Lower leg skin (tissue), 4 donors: ENCODE measurements around the gene NOP9. TPM values are rescaled to one million over a fixed set of nuclear protein-coding genes. Genes with fewer than 3 reads are reported as not detected.
"Not testable (repeated sequence)": the region's sequence is repeated elsewhere in the genome, so short reads cannot be mapped to it uniquely, and the experiment has no call there.

Experiments used
- DNase-seq, 2 donors: peaks; one replicate each; pipeline ENCODE4 v3.0.0-alpha.2; 2019; ENCODE audit warnings: low spot score in 2 of 2
- H3K4me3 ChIP-seq: fragments of 200-600 bp; sonication (generic); 2 replicates; pipeline ENCODE4 v1.5.1; 2017; ENCODE audit warnings: mild to moderate bottlenecking, low read depth; ENCODE audit not compliant: poor library complexity, severe bottlenecking
- CTCF ChIP-seq, 3 donors: fragments of 450-650 bp; IDR thresholded peaks; one replicate each; pipeline ENCODE4 v1.5.1; 2016; ENCODE audit warnings: antibody characterized with exemption in 3 of 3, mild to moderate bottlenecking in 3 of 3, moderate library complexity in 2 of 3
- POLR2A ChIP-seq, 2 donors: fragments of 450-650 bp; IDR thresholded peaks; one replicate each; pipeline ENCODE4 v1.6.1; 2016 to 2017; ENCODE audit warnings: antibody characterized with exemption in 2 of 2, mild to moderate bottlenecking in 1 of 2, moderate library complexity in 1 of 2
- WGBS, 2 donors: methylation state at CpG; one replicate each; pipeline ENCODE4 v1.1.5; 2018; 5-methylcytosine and 5-hydroxymethylcytosine counted together
- intact Hi-C: fragments of 100-400 bp; cut with DNase I; formaldehyde crosslinking; loops from one replicate; pipeline ENCODE4 v1.15.0; 2023; ENCODE audit warnings: low total_unique reads
- total RNA-seq, 4 donors: library from RNA; depleted of rRNA; stranded (reverse); fragments of >200 nt; gene quantifications; one replicate each; pipeline ENCODE4 v1.1.0, GENCODE V29; 2016

NOP9 gene
- total RNA-seq, 4 donors from 2014 or later = 13.8 to 20.4 (median 17.6) TPM

GRCh38 chr14:24325041-24325530 is 25.4 kb downstream of the NOP9 start:
- no peak overlapping the region for H3K4me3 ChIP-seq
- 82 to 87% methylated on average over 5 of the region's 5 CpGs for WGBS, 2 donors
- TF ChIP-seq POLR2A (IDR thresholded peaks at IDR 0.05) (no peak), CTCF (IDR thresholded peaks at IDR 0.05) (no peak)
- DNase-seq = no peak
- intact Hi-C loops = no loop called here

GRCh38 chr14:24325963-24326362 is 26.3 kb downstream of the NOP9 start:
- no peak for TF ChIP-seq POLR2A (IDR thresholded peaks at IDR 0.05)
- DNase-seq = no peak
- no peak overlapping the region for H3K4me3 ChIP-seq
- WGBS, 2 donors = 85% methylated on average over 9 of the region's 9 CpGs
- intact Hi-C loops = no loop called here

GRCh38 chr14:24327303-24327702 is 27.7 kb downstream of the NOP9 start:
- TF ChIP-seq POLR2A (IDR thresholded peaks at IDR 0.05) (no peak), CTCF (IDR thresholded peaks at IDR 0.05) (no peak)
- WGBS, 2 donors = 89 to 100% methylated on average over 2 of the region's 2 CpGs
- intact Hi-C loops = no loop called here
- no peak for DNase-seq
- H3K4me3 ChIP-seq = no peak overlapping the region

- DNase-seq = peak in 1 of 2 donors; percentile 92
- WGBS, 2 donors = 7 to 9% methylated on average over 9 of the region's 9 CpGs
- H3K4me3 ChIP-seq, intact Hi-C loops: not testable (repeated sequence)
These were observed 28.3 kb downstream of the NOP9 start for GRCh38 chr14:24327914-24328313.

DNA sequence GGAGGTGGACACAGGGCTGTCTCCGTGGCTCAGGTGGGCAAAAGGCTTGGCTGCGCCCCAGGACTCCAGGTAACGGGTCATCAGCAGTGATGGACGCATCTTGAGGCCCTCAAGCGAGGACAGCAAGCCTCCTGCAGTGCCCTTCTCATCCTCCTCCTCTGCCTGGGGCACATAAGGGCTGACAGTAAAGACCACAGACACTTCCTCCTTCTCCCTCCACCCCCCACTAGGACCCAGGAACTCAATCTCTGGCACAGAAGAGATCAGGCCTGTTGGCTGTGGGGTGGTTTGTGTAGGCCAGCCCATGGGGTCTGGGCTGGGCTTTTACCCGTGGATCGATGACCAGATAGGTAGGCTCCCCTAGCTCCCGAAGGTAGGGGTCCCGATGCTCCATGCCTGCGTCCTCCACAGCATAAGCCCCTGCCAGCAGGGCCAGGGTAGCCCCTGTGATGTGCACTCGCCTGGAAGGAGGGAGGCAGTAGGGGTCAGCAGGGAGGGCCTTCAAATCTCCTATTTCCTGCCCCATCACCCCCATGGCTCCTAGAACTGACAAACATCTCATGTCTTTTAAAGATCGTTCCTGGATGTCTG is 29.5 kb downstream of the NOP9 start:
- TF ChIP-seq POLR2A (IDR thresholded peaks at IDR 0.05) = no peak
- TF ChIP-seq CTCF (IDR thresholded peaks at IDR 0.05) = no peak
- H3K4me3 ChIP-seq = no peak overlapping the region
- DNase-seq = no peak
- intact Hi-C loops = no loop called here
- WGBS, 2 donors = 90 to 93% methylated on average over 11 to 12 of the region's 12 CpGs

DNA sequence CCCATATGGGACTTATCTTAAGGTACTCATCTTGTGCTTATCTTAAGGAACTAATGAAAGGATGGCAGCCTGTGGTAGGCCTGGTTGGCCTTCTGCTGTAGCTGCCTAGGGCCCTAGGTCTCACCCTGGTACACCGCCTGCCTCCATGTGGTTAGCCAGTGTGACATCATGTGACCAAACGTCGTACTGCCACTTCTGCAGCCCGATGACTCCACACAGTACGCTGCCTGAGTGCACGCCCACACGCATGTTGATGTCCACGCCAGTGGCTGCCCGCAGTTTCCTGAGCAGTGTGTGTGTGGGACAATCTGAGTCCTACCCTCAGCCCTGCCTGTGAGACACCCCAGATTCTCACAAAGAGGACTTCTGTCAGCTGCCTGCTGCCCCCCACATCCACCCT is 30.1 kb downstream of the NOP9 start:
- DNase-seq = peak in 1 of 2 donors; percentile 93
- TF ChIP-seq POLR2A (IDR thresholded peaks at IDR 0.05) (no peak), CTCF (IDR thresholded peaks at IDR 0.05) (no peak)
- WGBS, 2 donors = 72 to 88% methylated on average over 9 of the region's 9 CpGs

More for the DNA sequence above, 30.1 kb downstream of the NOP9 start:
- intact Hi-C loops = no loop called here
- H3K4me3 ChIP-seq = no peak overlapping the region
